GM12864 (cell line): ENCODE results near the gene ERAL1.
A peak's percentile ranks its signal among the peaks of the same experiment; 100 is the strongest.
"Not testable (repeated sequence)": the region's sequence is repeated elsewhere in the genome, so short reads cannot be mapped to it uniquely, and the experiment has no call there.

Experiments
- DNase-seq: peaks from one replicate; pipeline ENCODE4 v3.0.0-alpha.2; 2011; ENCODE audit warnings: low read depth
- H3K4me3 ChIP-seq: 2 replicates; pipeline ENCODE4 v1.5.1; 2011; ENCODE audit warnings: mild to moderate bottlenecking, low read depth, low read length, control low read depth
- TF ChIP-seq, protein P1 (sequence below): IDR thresholded peaks from 2 replicates; pipeline ENCODE4 v1.5.1; 2011; ENCODE audit warnings: low read depth, mild to moderate bottlenecking, moderate library complexity, low read length, control low read depth, inconsistent platforms; ENCODE audit errors: missing control alignments

The ERAL1 gene

GRCh38 chr17:28839221-28839620, 15.6 kb upstream of the ERAL1 start:
- DNase-seq, result no peak
- TF ChIP-seq, protein P1, sequence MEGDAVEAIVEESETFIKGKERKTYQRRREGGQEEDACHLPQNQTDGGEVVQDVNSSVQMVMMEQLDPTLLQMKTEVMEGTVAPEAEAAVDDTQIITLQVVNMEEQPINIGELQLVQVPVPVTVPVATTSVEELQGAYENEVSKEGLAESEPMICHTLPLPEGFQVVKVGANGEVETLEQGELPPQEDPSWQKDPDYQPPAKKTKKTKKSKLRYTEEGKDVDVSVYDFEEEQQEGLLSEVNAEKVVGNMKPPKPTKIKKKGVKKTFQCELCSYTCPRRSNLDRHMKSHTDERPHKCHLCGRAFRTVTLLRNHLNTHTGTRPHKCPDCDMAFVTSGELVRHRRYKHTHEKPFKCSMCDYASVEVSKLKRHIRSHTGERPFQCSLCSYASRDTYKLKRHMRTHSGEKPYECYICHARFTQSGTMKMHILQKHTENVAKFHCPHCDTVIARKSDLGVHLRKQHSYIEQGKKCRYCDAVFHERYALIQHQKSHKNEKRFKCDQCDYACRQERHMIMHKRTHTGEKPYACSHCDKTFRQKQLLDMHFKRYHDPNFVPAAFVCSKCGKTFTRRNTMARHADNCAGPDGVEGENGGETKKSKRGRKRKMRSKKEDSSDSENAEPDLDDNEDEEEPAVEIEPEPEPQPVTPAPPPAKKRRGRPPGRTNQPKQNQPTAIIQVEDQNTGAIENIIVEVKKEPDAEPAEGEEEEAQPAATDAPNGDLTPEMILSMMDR, result no peak
- H3K4me3 ChIP-seq, result no peak overlapping the region

GRCh38 chr17:28841901-28842281, 12.9 kb upstream of the ERAL1 start:
- TF ChIP-seq, protein P1, result no peak
- H3K4me3 ChIP-seq, result peak overlapping the region; percentile 71
- no peak for DNase-seq

DNA sequence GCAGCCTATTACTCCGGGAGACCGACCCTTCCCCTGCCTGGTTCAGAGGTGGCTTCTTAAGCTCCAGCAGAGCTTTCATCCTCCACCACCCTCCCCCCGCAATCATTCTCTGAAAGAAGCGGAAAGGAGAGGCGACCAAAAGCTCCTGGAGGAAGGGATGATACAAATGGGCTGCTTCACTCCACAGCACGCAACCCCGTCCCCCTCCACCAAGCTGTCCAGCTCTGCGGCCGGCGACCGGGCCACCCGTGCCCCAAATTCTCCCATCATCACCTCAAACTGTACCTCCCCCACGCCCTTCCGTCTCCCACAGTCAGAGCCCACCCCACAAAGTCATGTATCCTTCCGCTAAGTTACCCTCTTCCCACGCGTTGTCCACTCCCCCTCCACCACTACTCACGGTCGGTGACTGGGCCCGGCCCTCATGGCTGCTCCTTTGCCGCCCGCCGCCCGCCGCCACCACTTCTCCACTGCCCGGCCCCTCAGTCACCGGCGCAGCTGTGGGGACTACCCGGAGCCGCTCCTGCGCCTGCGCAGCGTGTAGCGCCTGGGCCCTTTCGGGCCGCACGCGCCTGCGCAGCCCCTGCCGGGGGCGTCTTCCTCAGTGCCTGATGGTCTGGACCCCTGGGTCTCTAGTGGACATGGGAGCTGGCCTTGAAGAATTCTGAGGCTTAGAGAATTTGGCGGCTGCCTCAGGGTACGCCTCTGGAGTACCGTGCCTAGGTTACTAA, 12.4 kb upstream of the ERAL1 start, which contains the start of gene FAM222B:
FAM222B (minus strand) TSS at position 509 of the 731 bp plus-strand sequence. CDS start 76,123 bp downstream, outside the sequence.
- TF ChIP-seq, protein P1, result no peak
- H3K4me3 ChIP-seq, result peak within 1 kb of the TSS; percentile 71
- peak; percentile 53 for DNase-seq

- DNase-seq, result no peak
- no peak overlapping the region for H3K4me3 ChIP-seq
- TF ChIP-seq, protein P1, result no peak
These were observed 11.0 kb upstream of the ERAL1 start for GRCh38 chr17:28843816-28844148.

DNA sequence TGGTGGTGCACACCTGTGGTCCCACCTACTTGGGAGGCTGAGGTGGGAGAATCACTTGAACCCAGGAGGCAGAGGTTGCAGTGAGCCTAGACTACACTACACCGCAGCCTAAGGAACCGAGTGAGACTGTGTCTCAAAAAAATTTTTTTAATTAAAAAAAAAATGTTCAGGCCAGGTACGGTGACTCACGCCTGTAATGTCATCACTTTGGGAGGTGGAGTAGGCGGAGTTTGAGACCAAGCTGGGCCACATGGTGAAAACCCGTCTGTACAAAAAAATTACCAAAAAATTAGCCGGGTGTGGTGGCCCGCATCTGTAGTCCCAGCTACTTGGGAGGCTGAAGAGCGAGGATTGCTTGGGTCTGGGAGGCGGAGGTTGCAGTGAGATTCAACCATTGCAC, 8.6 kb upstream of the ERAL1 start:
- no peak overlapping the region for H3K4me3 ChIP-seq
- TF ChIP-seq, protein P1, result no peak
- no peak for DNase-seq

DNA sequence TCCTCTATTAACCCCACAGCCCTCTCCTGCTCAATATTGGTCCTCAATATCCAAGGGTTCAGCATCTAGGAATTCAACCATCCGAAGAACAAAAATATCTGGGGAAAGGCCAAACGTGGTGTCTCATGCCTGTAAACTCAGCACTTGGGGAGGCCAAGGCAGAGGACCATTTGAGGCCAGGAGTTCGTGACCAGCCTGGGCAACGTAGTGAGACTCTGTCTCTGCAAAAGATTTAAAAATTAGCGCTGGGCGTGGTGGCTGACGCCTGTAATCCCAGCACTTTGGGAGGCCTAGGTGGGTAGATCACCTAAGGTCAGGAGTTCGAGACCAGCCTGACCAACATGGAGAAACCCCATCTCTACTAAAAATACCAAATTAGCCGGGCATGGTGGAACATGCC, 8.1 kb upstream of the ERAL1 start:
- H3K4me3 ChIP-seq, DNase-seq: not testable (repeated sequence)

DNA sequence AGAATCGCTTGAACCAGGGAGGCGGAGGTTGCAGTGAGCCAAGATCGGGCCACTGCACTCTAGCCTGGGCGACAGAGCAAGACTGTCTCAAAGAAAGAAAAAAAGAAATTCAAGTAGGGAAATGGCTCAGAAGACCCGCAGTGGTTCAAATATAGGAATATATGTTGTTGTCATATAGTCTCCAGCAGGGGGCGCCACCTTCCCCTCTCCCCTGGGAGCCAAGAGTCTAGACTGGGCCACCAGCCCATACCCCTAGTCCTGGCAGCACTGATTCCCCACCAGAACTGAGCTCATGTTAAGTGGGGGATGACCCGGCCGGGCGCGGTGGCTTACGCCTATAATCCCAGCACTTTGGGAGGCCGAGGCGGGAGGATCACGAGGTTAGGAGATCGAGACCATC, 6.1 kb upstream of the ERAL1 start:
- not testable (repeated sequence) for DNase-seq
- TF ChIP-seq, protein P1, result peak; percentile 60

More for the DNA sequence above, 6.1 kb upstream of the ERAL1 start:
- H3K4me3 ChIP-seq, result not testable (repeated sequence)
